OCI-LY3 (cell line): Measurements from ENCODE around the gene NIN.

Experiments used
- H2AFZ ChIP-seq: fragments of 200-600, 300-600 bp; shearing (Covaris generic); 2 replicates; pipeline ENCODE4 v1.6.0; 2014; ENCODE audit warnings: antibody characterized with exemption, low read depth, low read length
- H3K27ac ChIP-seq: fragments of 200-600, 300-600 bp; sonication (generic); 2 replicates; pipeline ENCODE4 v1.5.1; 2014; ENCODE audit warnings: mild to moderate bottlenecking, low read length, moderate library complexity, mixed read lengths
- H3K27me3 ChIP-seq: fragments of 200-600, 300-600 bp; sonication (generic); 2 replicates; pipeline ENCODE4 v1.6.1; 2014; ENCODE audit warnings: low read depth, low read length, mixed read lengths
- H3K36me3 ChIP-seq: fragments of 200-600, 300-600 bp; sonication (generic); replicated peaks from 2 replicates; pipeline ENCODE3; 2014; ENCODE audit warnings: low read depth, low read length, mixed read lengths
- H3K4me1 ChIP-seq: fragments of 300-600, 200-600 bp; sonication (generic); 2 replicates; pipeline ENCODE4 v1.6.1; 2014; ENCODE audit warnings: low read length, mixed read lengths
- H3K4me2 ChIP-seq: fragments of 200-600, 300-600 bp; sonication (generic); 2 replicates; pipeline ENCODE4 v1.6.1; 2014; ENCODE audit warnings: low read length, mixed read lengths
- H3K4me3 ChIP-seq: fragments of 300-600, 200-600 bp; sonication (generic); 2 replicates; pipeline ENCODE4 v1.5.1; 2014; ENCODE audit warnings: antibody characterized with exemption, mild to moderate bottlenecking, low read length, moderate library complexity
- H3K79me2 ChIP-seq: fragments of 300-600, 200-600 bp; shearing (Covaris generic); 2 replicates; pipeline ENCODE4 v1.6.1; 2014; ENCODE audit warnings: mild to moderate bottlenecking, low read length, mixed read lengths
- H3K9ac ChIP-seq: fragments of 300-600, 200-600 bp; shearing (Covaris generic); 2 replicates; pipeline ENCODE4 v1.6.0; 2014; ENCODE audit warnings: mild to moderate bottlenecking, low read length, moderate library complexity
- H3K9me3 ChIP-seq: fragments of 200-600, 300-600 bp; shearing (Covaris generic); 2 replicates; pipeline ENCODE4 v1.6.1; 2014; ENCODE audit warnings: low read length, mixed read lengths; ENCODE audit not compliant: insufficient read depth
- H4K20me1 ChIP-seq: fragments of 200-600, 300-600 bp; sonication (generic); 2 replicates; pipeline ENCODE4 v1.6.1; 2016; ENCODE audit warnings: low read length, mixed read lengths; ENCODE audit not compliant: insufficient read depth
- EZH2phosphoT487 ChIP-seq: fragments of 200-600 bp; shearing (Covaris generic); IDR thresholded peaks from 2 replicates; pipeline ENCODE4 v1.6.1; 2018; ENCODE audit warnings: antibody characterized with exemption, mixed run types, low read depth
- TF ChIP-seq, protein P1 (sequence below): fragments of 200-600, 300-600 bp; sonication (generic); IDR thresholded peaks from 2 replicates; pipeline ENCODE4 v1.5.1; 2014; ENCODE audit warnings: antibody characterized with exemption, low read length, low read depth

The NIN gene

DNA sequence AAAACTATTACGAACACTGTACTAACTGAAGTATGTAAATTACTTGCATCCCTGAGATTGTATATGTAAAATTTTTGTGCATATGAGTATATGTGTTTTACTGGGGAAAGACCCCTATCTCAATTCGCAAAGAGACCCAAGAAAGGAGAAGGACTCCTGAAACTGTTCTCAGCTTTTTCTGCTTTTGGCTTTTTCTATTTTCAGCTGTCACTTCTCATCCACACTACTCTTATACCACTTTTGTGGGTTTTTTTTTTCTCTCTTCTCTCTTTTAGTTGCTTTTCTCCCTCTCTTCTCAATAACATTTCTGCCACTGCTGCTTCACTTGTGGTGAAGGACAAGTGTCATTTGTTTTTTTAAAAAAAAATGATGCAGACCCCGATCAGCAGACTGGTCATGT is 39.8 kb downstream of the NIN start:
- H3K36me3 ChIP-seq: peaks cover 38% of the 10 kb centered on the region
- no peaks in the 10 kb centered on the region for H3K27me3 ChIP-seq
- TF ChIP-seq, protein P1, sequence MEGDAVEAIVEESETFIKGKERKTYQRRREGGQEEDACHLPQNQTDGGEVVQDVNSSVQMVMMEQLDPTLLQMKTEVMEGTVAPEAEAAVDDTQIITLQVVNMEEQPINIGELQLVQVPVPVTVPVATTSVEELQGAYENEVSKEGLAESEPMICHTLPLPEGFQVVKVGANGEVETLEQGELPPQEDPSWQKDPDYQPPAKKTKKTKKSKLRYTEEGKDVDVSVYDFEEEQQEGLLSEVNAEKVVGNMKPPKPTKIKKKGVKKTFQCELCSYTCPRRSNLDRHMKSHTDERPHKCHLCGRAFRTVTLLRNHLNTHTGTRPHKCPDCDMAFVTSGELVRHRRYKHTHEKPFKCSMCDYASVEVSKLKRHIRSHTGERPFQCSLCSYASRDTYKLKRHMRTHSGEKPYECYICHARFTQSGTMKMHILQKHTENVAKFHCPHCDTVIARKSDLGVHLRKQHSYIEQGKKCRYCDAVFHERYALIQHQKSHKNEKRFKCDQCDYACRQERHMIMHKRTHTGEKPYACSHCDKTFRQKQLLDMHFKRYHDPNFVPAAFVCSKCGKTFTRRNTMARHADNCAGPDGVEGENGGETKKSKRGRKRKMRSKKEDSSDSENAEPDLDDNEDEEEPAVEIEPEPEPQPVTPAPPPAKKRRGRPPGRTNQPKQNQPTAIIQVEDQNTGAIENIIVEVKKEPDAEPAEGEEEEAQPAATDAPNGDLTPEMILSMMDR: no peak
- TF ChIP-seq EZH2phosphoT487: no peak
- peaks cover 99% of the 10 kb centered on the region for H3K4me1 ChIP-seq
- H4K20me1 ChIP-seq: no peaks in the 10 kb centered on the region
- H3K27ac ChIP-seq: peak overlapping the region; percentile 98
- H3K4me3 ChIP-seq: peak overlapping the region; percentile 63
- no peak overlapping the region for H2AFZ ChIP-seq
- no peaks in the 10 kb centered on the region for H3K9me3 ChIP-seq
- peak overlapping the region; percentile 82 for H3K9ac ChIP-seq
- H3K4me2 ChIP-seq: peak overlapping the region; percentile 86
- peaks cover 64% of the 10 kb centered on the region for H3K79me2 ChIP-seq

DNA sequence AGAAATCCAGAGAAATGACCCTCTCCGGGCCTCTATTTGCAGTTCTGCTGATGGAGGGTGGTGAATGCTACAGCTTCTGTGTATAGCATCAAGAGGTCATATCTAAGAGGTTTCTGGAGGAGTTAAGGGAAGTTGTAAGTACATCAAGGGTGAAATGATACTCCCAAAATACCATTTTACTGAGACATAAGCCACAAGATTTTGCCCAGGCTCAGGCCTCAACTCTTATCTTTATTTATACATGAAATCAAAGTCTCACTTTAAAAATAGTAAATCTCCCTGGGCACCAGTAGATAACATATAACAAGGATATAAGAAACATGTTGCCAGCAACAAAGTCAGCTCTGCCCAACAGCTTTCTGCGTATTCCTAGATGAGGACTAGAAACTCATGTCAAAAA is 40.4 kb downstream of the NIN start:
- Histone ChIP-seq H3K36me3 (peaks cover 37% of the 10 kb centered on the region), H3K9ac (peak overlapping the region; percentile 57), H3K79me2 (peaks cover 64% of the 10 kb centered on the region), H4K20me1 (no peaks in the 10 kb centered on the region), H3K4me3 (peak overlapping the region; percentile 28), H2AFZ (no peak overlapping the region), H3K27me3 (no peaks in the 10 kb centered on the region), H3K27ac (peak overlapping the region; percentile 98), H3K9me3 (no peaks in the 10 kb centered on the region), H3K4me1 (peaks cover 99% of the 10 kb centered on the region), H3K4me2 (peak overlapping the region; percentile 54)
- no peak for TF ChIP-seq EZH2phosphoT487
- TF ChIP-seq, protein P1: no peak

DNA sequence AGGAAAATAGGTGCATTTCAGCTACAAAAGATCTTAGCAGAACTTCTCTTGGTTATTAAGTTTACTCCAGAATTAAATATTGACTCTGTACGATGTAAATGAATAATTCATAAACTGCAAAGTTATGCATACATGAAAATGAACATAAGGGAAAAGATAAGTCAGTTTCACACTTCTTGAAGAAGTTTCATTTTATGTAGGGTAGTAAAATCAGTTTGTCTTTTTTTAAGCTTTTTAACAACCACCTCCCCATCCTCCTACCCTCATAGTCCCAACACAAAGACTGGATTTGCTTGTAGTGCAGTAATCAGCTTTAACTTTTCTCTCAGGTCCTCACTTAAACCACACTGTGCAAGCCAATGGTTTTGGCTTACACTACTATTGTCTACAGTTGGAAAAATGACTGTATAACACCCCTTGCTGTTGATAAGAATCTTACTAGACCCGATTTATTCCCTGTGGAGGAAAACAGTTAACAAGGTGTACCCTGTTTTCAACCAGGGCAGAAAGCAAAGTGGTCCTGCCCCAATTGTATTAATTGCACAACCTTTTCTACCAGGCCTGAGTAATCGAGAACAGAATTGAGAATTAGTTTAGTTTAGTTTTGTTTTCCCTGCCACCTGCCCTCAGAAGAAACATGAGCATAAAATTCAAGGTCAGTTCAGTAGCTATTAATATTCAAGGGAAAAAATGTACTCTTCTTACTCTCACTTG is 44.1 kb downstream of the NIN start:
- Histone ChIP-seq H3K27me3 (no peaks in the 10 kb centered on the region), H3K9ac (peak overlapping the region; percentile 81), H3K4me2 (peak overlapping the region; percentile 92), H3K79me2 (peaks cover 43% of the 10 kb centered on the region), H3K9me3 (no peaks in the 10 kb centered on the region), H4K20me1 (no peaks in the 10 kb centered on the region), H3K4me1 (peaks cover 76% of the 10 kb centered on the region), H3K36me3 (peaks cover 45% of the 10 kb centered on the region), H3K4me3 (peak overlapping the region; percentile 67), H3K27ac (peak overlapping the region; percentile 98), H2AFZ (no peak overlapping the region)
- no peak for TF ChIP-seq EZH2phosphoT487

DNA sequence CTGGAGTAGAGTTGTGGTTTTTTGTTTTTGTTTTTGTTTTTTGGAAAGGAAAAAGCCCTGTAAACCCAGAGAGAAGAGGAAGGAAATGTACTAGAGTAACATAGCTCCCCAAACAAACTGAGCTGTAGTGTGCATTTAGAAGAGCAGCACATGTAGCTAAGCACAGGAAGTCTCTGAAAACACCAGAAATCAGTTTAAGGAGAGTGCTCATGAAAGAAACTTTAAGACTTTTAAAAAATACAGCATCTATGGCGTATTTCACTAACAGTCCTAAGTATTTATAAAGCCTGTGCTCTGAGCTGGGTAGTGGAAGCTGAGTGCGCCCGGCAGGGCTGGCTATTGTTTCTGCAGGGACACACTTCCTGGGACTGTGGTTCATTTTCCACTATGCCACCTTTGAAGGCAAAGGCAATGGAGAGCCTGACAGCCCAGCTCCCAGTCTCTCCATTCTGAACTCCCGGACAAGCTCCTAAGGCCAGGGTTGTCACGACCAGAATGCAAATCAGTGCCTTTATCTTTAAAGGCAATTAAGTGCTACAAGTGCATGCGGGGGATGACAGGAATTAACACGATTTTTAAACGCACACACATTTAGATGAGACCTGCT is 45.4 kb downstream of the NIN start:
- peaks cover 43% of the 10 kb centered on the region for H3K79me2 ChIP-seq
- H3K9me3 ChIP-seq: no peaks in the 10 kb centered on the region
- H3K36me3 ChIP-seq: peaks cover 45% of the 10 kb centered on the region
- no peak overlapping the region for H3K4me3 ChIP-seq
- peak overlapping the region; percentile 98 for H3K27ac ChIP-seq
- peaks cover 64% of the 10 kb centered on the region for H3K4me1 ChIP-seq
- peak overlapping the region; percentile 81; the same call in 1 of the 2 replicates for H3K9ac ChIP-seq
- H3K4me2 ChIP-seq: peak overlapping the region; percentile 92
- no peak for TF ChIP-seq EZH2phosphoT487
- TF ChIP-seq, protein P1: no peak
- H2AFZ ChIP-seq: no peak overlapping the region
- no peaks in the 10 kb centered on the region for H3K27me3 ChIP-seq
- no peaks in the 10 kb centered on the region for H4K20me1 ChIP-seq
